Measurements from ENCODE around the gene SORCS2.

The SORCS2 gene

GRCh38 chr4:7187168-7187535, 5.2 kb upstream of the SORCS2 start:
- no peak for DNase-seq

DNA sequence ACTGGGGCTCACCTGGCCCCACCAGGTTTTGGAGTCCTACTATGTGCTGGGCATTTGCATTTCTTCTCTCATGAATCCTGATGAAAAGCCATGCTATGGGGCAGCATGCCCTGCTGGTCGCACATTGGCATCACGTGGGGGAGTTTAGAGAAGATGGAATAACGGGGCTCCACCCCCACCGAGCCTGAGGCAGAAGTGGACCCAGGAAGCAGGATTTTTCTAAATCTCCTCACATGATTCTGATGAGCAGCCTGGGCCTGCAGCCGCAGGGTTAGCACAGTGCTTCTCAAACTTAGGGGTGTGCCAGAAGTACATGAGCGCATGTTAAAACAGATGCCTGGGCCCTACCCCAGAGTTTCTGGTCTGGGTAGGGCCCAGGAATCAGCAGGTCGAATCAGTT, 4.6 kb upstream of the SORCS2 start:
- DNase-seq: no peak

GRCh38 chr4:7189066-7189465, 3.3 kb upstream of the SORCS2 start:
- no peak for DNase-seq

GRCh38 chr4:7189475-7190277, 2.7 kb upstream of the SORCS2 start:
- DNase-seq: no peak

GRCh38 chr4:7190278-7190594, 2.1 kb upstream of the SORCS2 start:
- DNase-seq: no peak

DNA sequence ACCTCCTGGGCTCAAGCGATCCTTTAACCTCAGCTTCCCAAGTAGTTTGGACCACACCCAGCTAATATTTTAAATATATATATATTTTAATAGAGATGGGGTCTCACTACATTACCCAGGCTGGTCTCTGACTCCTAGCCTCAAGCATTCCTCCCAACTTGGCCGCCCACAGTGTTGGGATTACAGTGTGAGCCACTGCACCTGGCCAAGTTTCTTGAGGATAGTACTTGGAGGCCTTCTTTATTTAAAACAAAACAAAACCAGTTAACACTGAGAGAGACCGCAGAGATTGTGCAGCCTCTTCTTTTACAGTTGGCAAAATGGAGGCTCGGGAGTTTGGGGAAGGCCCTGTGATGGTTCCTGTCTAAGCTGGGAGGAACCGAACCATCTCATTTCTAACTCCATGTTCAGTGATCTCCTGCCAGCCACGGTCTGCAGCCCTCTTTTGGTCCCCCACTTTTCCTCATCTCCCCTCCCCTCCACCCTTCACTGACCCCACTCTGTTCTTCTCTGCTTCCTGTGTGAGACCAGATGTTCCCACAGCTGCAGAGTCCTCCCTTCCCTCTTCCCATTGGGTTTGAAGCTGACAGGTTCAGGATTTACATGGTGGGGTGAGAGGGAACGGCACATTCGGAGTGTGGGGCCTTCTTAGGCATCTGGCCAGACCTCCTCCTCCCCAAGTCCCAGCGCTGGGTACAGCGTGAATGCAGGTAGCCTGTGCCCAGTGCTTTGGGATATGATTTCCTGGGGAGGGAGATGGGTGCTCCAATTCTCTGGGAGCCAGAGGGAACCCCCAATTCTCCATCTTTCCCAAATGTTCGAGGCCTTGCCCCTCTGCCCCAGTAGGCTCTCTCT, 1.4 kb upstream of the SORCS2 start:
- DNase-seq: no peak

GRCh38 chr4:7191546-7192251, 639 bp upstream of the SORCS2 start:
- DNase-seq: no peak

GRCh38 chr4:7193030-7193958, 956 bp downstream of the SORCS2 start:
- no peak for DNase-seq

DNA sequence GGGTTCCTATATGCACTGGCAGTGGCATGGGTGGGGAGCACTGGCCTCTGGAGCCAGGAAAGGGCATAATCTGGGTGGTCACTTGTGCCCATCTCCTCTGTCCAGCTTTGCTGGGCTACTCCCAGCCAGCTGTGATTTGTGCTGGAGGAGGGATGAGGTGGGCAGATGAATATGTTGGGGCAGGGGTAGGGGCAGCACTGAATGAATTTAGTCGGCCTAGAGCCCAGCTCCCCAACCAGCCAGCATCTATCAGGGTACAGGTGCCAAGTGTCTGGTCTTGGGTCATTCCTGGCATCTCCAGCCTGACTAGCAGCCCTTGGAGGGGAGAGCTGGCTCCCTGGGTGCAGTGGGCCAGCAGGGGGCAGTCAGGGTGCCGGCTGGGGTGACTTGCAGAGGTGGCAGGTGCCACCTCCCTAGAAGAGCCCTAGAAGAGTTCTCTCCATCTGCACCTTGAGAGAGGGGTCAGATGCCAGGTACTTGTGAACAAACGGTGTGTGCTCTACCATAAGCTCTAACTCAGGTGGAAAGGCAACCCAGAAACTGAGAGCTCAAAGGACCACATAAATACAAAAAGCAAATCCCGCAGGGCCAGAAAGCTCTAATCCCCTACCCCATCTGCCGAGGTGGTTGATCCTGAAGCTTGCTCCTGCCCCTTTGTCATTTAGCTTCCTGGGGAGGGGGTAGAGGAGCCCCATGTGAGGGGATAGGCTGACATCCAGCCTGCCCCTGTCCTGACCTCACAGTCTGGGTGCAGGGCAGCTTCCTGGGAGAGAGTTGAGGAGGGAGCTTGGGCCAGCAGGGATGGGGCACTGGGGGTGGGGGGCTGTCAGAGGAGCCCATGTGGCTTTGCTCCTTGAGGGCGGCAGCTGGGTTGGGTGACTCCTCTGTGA, 2.2 kb downstream of the SORCS2 start:
- no peak for DNase-seq

GRCh38 chr4:7195141-7195515, 2.8 kb downstream of the SORCS2 start:
- no peak for DNase-seq

- DNase-seq: no peak
Measured at GRCh38 chr4:7195546-7196287, 3.4 kb downstream of the SORCS2 start.

GRCh38 chr4:7196288-7196651, 3.9 kb downstream of the SORCS2 start:
- DNase-seq: no peak

DNA sequence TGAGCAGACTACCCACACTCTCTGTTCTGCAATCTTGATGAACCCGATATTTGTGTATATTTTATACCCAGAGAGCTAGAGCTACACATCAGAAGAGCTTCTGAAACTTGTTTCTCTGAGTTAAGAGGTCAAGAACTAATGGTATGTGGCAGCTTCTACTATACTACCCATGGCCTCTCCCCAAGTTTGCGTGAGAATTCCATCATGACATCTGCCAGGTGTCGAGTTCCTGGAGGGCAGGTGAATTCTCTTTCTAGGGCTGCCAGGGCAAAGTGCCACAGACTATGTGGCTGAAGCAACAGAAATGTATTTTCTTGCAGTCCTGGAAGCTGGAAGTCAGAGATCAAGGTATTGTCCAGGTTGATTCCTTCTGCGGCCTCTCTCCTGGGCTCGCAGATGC, 4.4 kb downstream of the SORCS2 start:
- no peak for DNase-seq

GRCh38 chr4:7197910-7198309, 5.6 kb downstream of the SORCS2 start:
- DNase-seq: no peak

- DNase-seq: no peak
Measured at GRCh38 chr4:7198440-7199128, 6.2 kb downstream of the SORCS2 start.

DNA sequence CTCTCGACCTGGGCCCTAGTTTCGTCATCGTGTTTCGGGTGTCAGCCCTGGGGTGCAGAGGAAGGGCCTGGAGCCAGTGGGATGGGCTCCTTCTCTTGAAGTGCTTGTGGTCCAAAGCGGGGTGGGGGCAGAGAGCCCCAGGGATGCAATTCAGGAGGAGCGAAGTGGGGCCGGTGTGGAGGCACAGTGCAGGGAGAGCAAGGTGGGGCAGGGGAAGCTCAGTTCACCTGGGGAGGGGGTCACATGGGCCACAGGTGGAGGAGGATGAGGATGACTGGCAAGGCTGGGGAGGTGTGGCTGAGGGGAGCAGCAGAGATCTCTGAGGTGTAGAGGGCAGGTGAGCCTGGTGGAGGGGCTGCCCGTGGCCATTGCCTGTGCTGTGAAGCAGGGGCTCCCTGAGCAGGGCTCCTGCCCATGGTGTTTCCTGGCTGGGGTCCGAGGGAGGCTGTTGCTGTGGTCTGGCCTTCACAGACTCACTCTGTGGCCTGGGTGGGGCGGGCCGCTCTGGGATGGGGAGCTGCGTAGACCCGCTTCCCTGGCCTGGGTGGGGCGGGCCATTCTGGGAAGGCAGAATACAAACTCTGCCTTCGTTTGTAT, 6.9 kb downstream of the SORCS2 start:
- no peak for DNase-seq

GRCh38 chr4:7199771-7200441, 7.6 kb downstream of the SORCS2 start:
- DNase-seq: no peak

GRCh38 chr4:7200801-7201200, 8.5 kb downstream of the SORCS2 start:
- no peak for DNase-seq

Measured in NCI-H510A (cell line).